ENCODE measurements around the gene ATXN7. TPM values are rescaled to one million over a fixed set of nuclear protein-coding genes. Genes with fewer than 3 reads are reported as not detected.

ATXN7 gene
- polyA plus RNA-seq, 4 donors: 13.7 to 34.7 (median 22.2) TPM

DNA sequence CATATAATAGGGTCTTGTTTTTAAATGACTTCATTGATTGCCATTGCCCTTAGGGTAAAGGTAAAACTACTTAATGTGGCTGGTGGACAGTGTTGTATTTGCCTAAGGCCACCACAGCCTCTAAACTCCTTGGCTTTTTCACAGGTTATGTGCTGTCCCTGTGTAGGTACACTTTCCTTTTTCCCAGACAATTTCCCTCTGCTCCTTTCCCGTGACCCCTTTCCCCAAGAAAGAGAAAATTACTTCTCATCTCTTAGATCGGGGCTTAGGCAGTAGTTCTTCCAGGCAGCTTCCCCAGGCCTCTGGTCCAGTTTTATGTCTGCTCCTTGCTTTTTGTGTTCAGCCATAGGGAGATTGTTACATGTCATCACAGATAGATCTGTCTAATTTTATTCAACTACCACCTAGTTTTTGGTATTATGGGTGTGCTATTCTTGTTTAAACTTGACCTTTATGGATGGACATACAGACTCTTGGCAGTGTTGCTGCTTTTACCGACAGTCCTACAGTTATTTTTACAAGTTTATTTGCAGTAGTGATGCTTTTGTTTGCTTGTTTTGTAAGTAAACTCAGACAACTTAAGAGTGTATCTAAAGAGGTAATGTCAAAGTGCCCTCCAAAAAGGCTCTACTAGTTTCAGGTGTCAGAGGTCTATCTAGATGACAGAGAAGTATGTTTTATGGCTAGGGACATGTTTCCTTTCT lies 69.0 kb downstream of the ATXN7 start:
- no peak for DNase-seq (ENCODE audit: low read depth in 4 of 4, low spot score in 2 of 4)

DNA sequence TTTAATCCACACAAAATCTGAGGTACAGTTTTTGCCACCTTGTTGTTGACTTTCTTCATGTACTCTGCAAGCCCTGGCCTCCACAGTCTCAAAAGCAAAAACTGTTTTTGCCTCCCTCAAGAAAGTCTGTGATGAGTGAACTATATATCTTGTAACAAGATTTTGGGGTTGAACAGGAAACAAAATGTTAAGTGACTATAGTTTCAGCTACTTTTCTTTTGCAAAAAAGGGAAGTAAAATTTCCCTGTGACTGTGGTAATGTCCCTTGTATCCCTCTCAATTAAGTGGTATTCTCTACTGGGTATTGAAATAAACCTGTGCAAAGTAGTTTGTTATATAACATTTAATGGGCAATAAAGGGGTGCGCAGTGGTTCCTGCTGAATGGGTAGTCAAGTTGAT lies 69.8 kb downstream of the ATXN7 start:
- DNase-seq (ENCODE audit: low read depth in 4 of 4, low spot score in 2 of 4): no peak

DNA sequence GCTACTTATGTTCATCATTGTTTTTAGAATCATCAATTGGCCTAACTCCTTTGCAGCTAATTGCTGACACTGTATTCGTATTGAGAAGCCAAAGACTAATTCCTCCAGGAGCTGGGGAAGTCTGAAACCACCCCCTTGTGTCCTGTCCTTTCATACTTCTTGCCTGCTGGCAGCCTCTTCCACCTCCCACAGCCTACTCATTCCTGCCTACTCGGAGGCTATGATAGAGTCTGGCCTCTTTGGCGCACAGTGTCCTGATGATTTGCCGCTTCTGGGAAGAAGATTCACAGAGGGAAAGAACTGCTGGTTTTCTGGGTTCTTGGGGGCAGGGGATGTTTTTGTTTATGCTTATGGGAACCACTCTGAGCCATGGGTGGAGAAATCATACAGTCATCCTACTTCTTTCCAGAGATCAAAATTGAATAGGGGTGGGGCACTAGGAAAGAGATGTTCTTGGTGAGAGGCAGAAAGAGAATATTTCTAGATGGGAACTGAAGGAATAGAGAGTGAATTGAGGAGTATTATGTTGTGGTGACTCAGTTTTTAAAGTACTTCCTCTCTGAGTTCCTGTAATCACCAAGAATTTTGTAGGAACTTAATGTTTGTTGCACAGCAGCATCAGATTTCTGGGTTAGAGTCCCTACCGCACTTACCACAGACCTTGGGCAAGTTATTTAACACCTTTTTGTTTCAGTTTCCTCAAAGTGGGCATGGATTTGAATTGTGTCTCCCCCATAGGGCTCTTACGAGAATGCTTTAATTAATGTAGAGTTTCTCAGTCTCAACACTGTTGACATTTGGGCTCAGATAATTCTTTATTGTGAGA lies 70.6 kb downstream of the ATXN7 start:
- no peak for DNase-seq (ENCODE audit: low read depth in 4 of 4, low spot score in 2 of 4)

DNA sequence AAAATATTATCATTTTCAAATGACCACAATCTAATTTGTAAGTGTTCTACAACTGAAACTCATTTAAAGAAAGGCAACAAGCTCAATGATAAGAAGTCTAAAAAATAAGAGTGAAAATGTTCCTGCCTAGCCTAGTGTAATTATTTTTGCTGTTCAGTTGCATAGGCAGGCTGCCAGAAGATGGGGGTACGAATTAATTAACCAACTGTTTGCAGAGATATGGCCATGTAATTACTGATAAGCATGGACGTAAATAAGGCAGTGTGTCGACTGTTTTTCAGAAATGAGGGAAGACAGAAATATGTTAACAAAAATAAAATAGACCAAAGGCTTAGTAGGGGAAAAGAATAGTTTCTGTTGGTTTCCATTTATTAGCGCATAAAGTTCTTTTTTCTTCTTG lies 73.3 kb downstream of the ATXN7 start:
- DNase-seq (ENCODE audit: low read depth in 4 of 4, low spot score in 2 of 4): no peak

DNA sequence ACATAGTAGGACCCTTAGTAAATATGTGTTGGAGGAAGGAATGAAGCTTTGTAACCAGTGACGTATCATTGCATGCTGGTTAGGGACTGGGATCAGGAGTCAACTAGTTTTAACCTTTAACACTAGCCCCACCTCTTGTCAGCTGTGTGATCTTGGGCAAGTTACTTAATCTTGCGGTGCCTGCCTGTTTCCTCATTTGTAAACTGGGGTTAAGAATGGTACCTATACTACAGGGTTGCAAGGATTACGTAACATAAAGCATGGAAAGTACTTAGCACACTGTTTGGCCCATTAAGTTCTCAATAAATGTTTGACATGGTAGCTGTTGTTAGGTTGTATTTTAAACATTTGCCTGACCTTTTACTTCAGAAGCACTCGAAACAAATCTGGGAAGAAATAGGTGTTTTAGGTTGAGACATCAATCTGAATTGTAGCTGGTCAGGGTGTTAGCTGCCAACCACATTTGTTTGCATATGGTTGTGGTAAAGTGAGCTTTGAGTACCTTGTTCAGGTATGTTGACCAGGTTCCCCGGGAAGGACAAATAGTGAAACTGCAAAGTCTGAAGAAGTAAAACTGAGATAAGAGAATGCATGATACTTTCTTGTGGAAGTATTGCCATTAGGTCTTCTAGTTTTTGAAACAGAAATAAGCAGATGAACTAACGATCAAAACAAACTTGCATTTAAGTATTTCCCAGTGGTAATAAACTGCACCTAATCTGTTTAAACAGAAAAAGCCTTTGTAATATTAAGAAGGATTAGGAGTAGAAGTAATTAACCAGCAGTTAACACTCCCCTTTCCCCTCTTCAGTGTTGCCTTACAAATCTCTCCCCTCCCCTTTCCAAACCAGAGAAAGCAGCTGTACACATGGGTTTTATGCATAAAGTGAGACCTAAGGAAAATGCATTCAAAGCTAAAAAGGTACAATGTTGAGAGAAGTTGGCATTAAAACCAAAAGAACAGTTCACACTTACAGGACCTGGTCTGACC lies 74.3 kb downstream of the ATXN7 start:
- no peak for DNase-seq (ENCODE audit: low read depth in 4 of 4, low spot score in 2 of 4)

DNA sequence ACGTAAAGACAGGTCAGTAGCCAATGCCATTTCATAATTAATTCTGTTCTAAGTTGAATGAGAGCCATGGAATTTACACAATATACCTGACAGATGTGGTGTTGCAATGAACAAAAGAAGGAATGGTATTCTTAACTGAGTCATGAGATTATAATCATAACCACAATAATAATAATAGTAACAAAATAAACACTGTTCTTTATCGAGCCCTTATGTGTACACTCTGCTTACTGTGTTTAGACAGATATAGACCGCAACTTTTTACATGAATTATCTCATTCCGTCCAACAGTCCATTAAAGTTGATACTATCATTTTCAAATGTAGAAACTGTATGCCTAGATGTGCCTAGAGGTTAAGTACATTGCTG lies 76.7 kb downstream of the ATXN7 start:
- DNase-seq (ENCODE audit: low read depth in 4 of 4, low spot score in 2 of 4): no peak

DNA sequence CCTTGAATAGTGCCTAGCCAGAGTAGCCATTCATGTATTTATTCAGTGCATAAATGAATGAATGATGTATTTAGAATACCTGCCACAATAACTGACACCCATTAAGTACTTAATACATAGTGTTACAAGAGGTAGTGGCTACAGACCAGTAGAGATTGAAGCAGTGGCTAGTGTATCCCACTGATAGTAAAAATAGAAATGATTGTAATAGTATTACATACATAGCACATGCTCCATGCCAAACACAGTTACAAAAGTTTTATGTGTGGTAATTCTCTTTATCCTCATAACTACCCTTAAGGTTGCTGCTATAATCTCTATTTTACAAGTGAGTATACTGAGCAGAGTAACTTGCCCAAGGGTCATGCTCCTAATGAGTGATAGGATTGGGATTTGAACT lies 78.9 kb downstream of the ATXN7 start:
- DNase-seq (ENCODE audit: low read depth in 4 of 4, low spot score in 2 of 4): no peak

DNA sequence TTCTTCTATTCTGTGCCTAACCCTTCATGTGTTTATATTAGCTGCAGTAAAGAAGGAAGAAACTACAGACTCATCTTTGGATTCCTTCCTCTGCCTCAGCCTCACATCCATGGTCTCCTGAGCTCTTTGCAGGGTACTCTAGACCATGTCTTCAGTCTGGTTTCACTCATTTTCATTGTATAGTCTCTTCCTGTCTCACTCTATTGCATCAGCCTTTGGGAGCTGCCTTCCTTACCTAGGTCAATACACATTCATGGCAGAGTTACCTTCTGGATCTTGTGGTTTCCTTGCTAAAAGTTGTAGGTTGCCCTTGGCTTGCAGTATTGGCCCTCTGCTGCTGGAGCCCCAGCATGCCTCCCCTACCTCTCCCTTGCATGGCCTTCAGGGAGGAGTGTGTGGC lies 80.0 kb downstream of the ATXN7 start:
- no peak for DNase-seq (ENCODE audit: low read depth in 4 of 4, low spot score in 2 of 4)

DNA sequence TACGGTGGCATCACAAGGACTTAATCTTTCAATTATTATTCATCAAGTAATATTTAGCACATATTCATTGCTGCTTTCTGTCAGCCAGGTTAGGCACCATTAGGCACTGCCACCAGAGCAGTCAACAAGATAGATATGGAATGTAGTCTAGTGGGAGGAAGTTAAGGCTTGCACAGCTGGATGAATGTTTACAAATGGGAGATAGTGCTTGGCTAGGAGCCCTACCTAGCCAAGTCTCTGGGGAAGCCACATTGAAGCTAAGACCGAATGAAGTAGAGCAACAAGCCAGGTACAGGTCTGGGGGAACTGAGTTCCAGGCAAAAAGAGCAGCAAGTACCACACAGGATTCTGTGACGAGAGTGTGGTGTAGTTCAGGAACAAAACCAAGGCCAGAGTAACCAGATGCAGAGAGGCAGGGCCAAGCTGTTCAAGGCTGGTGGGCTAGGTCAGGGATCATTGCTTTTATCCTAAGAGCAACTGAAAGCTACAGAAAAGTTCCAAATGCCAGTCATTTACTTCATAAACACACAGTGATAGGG lies 82.0 kb downstream of the ATXN7 start:
- no peak for DNase-seq (ENCODE audit: low read depth in 4 of 4, low spot score in 2 of 4)

DNA sequence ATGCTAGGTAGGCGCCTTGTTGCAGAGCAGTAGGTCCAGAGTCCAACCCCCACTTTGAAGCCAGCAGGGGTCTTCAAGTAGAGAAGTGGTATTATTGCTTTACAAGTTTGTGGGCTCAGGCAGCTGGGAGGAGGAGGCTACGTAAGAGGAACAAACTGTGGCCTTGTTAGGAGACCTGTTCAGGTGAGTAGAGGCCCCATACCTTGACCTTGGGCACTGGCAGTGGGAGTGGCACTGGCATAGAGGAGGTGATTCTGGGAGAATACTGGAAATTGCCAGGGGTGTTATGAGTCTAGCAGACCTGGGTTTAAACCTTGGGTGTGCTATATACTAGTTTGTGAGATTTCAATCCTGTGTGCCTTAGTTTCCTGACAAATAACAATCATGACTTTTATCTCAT lies 83.1 kb downstream of the ATXN7 start:
- no peak for DNase-seq (ENCODE audit: low read depth in 4 of 4, low spot score in 2 of 4)

DNA sequence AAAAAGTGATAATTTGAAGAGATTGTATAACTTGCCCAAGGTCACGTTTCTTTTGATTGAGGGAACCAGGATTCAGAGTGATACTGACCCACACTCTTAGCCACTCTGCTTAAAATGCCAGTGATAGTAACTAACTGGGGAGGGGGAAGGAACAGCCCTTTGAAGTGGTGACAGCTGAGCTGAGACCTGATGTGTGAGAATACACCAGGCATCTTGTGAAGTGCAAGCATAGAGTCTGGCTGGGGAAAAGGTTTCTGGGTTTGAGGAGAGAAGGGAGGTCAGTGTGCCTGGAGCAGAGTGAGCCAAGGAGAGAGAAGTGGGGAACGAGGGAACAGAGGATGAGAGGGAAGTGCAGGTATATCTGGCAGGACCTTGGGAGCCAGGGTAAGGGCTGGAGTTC lies 83.9 kb downstream of the ATXN7 start:
- DNase-seq (ENCODE audit: low read depth in 4 of 4, low spot score in 2 of 4): no peak

DNA sequence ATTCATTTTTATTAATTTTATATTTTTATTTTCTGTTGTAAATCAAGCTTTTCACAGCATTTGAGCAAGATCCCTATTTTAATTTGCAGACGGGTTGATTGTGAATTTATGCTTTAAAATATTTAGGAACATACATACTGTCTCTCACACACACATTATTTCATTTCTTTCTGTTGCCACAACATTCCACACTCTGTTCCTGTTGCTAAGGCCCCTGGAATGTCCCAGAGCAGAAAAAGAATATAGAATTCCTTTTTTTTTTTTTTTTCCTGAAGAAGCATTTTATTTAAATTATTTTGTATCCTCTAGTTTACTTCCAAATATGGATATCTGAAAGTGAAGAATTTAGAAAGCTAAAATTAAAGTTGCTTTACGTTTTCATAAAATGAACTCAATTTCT lies 85.3 kb downstream of the ATXN7 start:
- DNase-seq (ENCODE audit: low read depth in 4 of 4, low spot score in 2 of 4): no peak

DNA sequence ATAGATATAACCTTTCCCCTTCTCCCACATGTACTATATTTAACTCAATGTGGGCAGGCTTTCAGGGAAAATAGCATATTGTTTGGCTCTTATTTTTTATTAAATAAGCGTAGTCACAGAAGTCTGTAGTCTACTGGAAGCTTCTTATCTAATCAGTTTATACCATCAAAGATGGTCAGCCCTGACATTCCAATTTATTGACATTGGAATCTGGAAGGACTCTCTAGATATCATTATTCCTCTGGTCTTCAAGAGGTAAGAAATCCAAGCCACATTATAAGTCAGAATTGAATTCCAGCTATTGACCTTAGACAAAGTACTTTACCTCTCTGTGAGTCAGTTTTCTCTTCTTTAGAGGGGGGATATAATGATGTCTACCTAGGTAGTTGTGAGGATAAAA lies 87.0 kb downstream of the ATXN7 start:
- DNase-seq (ENCODE audit: low read depth in 4 of 4, low spot score in 2 of 4): no peak

DNA sequence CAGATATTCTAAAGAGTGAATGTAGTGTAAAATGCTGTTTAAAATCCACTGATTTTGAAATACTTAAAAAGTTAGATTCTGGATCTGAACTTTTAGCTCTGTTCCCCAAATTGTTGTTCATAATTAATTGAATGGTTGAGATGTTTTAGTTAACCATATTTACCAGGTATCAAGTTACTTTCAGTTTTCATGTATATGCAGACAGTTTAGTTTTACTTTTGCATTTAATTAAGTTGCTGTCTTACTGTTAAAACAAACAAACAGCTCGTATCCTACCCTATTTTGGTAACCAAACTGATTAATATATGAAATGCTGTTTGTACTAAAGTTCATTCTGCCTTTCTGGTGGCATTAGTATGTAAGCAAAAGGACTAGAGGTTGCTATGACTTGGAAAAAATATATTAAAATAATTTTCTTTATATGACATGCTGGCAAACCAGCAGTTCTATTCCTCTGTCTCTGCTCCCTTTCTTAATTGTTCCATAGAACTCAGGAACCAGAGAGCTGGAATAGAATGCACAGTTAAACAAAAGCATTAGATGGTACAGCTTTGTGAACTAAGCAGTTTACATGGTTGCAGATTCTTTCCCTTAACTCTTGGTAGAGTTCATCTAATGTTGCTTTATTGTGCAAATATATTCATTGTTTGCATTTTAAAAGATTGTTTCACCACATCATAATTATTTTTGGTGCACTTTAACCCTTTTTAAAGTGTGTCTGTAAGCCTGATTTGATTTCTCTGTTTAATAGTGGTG lies 88.0 kb downstream of the ATXN7 start:
- DNase-seq (ENCODE audit: low read depth in 4 of 4, low spot score in 2 of 4): no peak

DNA sequence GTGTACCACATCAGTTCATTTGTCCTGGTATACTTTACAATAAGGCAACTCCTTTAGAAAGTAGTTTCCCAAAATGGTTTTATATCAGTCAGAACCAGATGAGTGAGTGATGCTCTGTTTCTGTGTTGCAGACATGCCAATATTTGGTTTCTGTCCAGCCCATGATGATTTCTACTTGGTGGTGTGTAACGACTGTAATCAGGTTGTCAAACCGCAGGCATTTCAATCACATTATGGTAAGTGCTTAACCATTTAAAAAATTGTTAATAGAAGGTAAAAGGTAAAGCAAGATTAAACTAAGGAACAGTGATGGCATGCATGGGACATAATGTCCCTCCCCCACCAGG lies 88.6 kb downstream of the ATXN7 start:
- DNase-seq (ENCODE audit: low read depth in 4 of 4, low spot score in 2 of 4): no peak

DNA sequence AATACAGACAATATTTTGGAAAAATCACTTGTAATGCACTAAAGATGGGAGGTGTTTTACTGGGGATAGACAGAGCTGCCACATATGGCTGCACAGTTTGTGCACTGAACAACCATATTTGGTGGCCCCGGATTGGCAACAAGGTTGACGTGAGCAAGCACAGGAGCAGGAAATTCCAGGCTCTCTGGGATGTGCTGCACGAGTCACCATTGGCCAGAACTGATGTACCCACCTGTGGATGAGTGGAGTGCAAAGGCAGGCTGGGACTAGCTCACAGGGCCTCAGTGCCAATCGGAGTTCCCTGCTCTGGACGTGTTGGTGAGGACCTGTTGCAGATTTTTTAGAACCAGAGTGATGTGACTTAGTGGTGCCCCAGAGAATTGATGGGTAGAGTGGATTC lies 90.5 kb downstream of the ATXN7 start:
- no peak for DNase-seq (ENCODE audit: low read depth in 4 of 4, low spot score in 2 of 4)

DNA sequence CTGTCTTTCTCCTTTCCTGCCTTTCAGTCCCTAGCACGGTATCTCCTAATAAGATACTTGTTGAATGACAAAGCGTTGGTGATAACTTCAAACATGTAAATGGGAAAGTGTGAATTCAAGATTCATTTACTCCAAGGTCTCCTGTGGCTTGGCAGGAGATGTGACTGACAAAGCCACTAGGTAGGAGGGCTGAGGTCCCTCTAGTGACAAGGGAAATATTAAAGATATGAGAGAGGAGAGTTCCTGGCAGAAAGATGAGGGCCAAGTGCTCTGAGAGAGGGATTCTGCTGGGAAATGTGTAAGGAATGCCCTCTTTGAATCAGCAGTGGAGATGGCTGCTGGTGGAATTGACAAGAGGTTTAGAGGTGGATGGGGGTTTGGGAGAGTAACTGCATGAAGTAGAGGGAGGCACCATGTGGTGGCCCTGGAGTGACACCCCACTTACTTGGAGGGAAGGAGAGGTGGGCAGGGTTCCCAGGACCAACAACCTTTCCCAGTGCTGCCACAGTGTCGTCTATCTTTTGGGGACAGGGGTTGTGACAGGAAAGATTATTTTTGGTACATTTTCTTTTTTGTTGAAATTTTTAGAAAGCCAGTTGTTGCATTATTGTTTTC lies 91.5 kb downstream of the ATXN7 start:
- no peak for DNase-seq (ENCODE audit: low read depth in 4 of 4, low spot score in 2 of 4)

DNA sequence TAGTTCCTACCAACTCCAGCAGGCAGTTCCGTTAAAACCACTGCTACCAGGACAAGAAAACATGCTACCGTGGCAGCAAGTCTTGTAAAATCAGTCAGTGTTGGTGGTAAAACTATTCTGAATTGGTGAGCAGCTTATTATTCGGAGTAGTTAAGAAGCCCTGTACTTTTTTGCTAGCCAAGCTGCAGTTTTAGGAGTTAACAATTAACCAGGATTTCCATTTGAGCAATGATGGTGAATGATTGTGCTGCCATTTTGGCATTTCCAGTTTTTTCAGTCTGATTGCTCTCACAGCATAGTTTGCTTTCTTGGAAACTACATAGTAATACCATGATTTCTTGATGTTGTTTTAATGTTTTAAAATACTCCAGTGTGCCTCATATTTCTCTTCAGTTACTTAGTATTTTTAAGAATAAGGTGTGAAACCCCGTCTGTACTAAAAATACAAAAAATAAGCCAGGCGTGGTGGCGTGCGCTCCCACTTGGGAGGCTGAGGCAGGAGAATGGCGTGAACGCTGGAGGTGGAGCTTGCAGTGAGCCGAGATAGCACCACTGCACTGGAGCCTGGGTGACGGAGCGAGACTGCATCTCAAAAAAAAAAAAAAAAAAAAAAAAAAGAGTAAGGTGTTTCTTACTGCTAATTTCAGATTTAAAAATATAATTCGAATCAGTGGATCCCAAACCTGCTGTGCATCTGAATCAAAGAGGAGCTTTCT lies 92.3 kb downstream of the ATXN7 start:
- DNase-seq (ENCODE audit: low read depth in 4 of 4, low spot score in 2 of 4): no peak

DNA sequence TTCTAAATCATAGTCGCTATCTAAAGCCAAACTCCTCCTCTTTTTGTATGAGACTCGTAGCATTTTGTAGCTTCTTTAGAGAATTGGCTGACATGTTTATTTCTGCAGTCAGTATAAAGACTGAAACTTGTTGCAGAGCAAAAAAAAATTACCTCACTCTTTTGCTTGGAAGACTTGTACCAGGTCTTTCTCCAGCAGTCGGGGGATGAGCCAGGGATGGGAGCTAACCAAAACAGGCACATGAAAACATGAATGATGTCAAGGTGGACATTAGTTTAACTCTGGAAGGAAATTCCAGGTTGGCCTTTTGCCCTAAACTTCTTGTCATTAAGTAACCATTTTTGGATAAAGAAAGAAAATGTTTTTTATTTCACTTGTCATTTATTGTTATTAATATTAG lies 95.5 kb downstream of the ATXN7 start:
- no peak for DNase-seq (ENCODE audit: low read depth in 4 of 4, low spot score in 2 of 4)
